ENCODE measurements around the gene OSBPL6.

DNA sequence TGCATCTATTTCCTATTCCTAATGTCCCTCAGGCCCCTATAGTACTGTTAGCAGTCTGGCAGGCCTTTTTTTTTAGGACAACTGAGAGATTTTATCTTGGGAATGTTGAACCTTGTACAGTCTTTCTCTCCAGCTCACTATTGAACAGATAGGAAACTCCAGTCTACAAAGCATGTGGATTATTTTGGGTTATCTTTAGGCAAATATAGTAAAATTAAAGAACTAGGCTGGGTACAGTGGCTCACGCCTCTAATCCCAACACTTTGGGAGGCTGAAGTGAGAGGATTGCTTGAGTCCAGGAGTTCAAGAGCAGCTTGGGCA lies 102.7 kb downstream of the OSBPL6 start:
- TF ChIP-seq POLR2A (IDR thresholded peaks at IDR 0.05; ENCODE audit: low read length) (no peak), GATA1 (IDR thresholded peaks at IDR 0.05; ENCODE audit: low read depth, low read length) (no peak)
